Globus pallidus (tissue), 1 donor: Measurements from ENCODE around the gene CCDC17.
"Not testable (repeated sequence)": the region's sequence is repeated elsewhere in the genome, so short reads cannot be mapped to it uniquely, and the experiment has no call there.

Source experiments
- DNase-seq: peaks from one replicate; pipeline ENCODE4 v3.0.0-alpha.2; 2015; ENCODE audit warnings: low spot score

The CCDC17 gene

DNA sequence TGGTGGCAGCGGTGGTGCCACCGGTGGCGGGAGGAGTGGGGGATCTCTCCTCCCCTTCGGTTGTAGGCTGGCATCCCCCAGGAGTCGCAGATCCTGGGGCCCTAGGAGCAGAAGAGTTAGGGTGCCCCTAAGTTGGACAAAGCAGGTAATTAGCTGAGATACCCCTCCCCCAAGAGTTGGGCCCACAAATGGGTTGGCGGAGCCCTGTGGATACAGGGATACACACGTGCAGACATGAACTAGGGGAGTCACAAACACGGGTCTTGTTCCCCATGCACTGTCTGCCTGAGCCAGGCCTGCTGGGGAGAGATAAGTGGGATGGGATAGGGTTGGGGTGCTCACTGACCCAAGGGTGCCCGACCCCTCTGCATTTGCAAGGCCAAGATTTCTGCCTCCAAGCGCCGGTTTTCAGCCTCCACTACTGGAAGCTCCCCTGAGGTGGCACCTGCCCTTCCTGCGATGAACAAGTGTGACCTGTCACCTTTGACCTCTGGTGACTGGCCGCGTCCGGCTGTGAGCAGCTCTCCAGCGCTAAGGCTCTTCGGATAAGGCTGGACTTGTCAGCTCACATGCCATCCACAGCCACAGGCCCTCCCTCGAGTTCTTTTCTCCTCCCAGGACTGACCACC is 1.8 kb downstream of the CCDC17 start:
- no peak for DNase-seq

GRCh38 chr1:45621501-45621836 is 2.4 kb downstream of the CCDC17 start:
- no peak for DNase-seq

DNA sequence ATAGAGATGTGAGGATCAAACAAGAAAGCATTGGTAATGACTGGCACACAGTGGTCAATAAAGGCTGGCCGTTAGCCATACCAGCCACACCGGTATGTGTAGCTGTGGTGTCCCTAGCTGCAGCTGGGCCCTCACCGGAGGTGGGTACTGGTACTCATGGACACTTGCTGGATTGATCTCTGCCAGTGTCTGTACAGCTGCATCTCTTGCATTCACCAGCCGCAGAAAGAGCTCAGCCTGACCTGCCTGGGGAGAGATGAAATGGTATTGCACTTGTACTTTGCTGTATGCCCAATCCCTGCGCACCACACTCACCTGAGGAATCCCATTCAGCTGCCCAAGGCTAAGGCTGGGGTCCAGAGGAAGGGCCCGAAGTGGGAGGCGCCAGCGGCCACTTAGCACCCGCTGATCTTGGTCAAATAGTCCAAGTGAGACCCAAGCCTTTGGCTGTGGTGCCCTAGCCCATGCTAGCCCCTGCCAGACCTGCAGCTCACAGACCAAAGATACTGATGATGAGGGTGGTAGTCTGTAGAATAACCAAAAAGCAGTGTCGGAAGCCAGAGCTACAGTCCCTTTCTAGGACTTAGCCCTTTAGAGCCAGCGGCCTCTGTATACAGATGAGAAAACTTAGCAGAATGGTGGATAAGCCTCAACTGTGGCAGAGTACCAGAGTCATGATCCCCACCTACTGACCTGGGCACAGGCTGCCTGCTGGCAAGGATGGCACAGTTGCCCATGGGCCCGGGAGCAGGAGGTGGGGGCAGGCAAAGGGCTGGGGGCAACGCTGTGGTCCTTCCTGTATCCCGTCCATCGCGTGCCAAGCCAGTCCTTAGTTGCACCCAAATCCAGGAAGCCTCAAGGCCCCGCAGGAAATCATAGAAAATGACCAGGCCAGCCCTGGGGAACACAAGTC is 3.0 kb downstream of the CCDC17 start:
- DNase-seq: no peak

DNA sequence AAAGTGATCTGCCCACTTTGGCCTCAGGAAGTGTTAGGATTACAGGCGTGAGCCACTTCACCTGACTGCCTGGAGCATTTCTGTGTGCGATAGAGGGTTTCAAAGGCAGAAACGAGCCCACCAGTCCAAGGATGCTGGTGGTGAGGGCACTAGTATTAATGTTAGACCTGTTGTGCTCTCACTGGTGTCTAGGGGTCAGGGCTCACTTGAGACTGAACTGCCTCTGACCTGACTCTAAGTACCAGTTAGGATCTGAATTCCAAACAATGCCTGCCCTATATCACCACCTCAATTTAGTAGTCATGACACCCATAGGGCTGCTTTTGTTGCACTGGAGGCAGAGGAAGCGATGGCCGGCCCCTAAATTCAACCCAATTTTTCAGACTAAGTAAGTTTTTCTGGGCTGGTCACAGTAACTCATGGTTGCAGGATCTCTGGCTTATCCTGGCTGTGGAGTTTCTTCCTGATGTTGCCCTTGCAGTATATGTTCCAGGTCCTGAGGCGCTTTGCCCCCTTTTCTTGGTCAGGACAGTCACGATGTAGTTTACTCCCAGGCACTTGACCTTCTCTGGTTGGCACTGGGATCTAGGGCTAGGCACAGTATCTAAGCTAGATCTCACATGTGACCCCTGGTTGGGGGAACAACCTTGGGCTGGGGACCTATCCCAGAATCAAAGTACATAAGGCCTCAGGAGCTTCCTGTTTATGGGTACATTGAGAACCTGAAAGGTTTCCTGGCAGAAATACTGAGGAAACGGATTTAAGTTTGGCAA is 4.5 kb downstream of the CCDC17 start:
- no peak for DNase-seq

- DNase-seq: no peak
Measured at GRCh38 chr1:45617618-45618017, 6.2 kb downstream of the CCDC17 start.

DNA sequence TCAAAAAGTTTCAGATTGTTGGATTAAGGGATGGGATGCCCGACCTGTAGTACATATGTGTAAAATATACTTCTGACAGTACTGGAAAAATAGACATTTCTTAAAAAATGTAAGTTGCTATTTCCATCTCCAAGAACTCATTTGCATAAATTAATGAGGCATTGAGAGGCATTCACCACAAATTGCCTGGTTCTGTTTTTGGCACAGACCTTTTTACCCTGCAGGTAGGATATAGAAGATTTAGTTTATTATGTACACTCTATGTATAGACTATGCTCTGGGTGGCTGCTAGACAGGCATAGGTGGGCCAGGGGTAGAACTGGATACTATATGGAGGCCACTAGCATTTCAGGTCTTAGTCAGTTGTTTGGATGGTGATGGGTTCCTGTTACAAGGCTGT is 8.0 kb downstream of the CCDC17 start:
- no peak for DNase-seq

- no peak for DNase-seq
Measured at GRCh38 chr1:45612941-45613579, 10.8 kb downstream of the CCDC17 start.

DNA sequence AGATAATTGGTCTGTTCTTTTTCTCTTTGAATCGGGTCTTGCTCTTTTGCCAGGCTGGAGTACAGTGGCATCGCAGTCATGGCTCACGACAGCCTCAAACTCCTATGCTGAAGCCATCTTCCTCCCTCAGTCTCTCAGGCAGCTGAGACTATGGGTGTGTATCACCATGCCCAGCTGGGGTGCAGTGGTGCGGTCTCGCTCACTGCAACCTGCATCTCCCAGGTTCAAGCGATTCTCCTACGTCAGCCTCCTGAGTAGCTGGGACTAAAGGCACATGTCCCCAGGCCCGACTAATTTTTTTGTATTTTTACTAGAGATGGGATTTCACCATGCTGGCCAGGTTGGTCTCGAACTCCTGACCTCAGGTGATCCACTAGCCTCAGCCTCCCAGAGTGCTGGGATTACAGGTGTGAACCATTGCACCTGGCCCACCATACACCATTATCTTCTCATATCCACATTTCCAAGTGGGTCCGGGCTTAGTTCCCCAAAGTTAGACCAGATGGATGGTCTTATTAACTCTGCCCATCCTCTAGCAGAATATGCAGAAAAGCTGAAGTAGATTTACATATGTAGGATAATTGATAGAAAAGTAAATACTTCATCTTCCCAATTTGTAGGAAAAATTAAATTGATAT is 13.1 kb downstream of the CCDC17 start:
- no peak for DNase-seq

DNA sequence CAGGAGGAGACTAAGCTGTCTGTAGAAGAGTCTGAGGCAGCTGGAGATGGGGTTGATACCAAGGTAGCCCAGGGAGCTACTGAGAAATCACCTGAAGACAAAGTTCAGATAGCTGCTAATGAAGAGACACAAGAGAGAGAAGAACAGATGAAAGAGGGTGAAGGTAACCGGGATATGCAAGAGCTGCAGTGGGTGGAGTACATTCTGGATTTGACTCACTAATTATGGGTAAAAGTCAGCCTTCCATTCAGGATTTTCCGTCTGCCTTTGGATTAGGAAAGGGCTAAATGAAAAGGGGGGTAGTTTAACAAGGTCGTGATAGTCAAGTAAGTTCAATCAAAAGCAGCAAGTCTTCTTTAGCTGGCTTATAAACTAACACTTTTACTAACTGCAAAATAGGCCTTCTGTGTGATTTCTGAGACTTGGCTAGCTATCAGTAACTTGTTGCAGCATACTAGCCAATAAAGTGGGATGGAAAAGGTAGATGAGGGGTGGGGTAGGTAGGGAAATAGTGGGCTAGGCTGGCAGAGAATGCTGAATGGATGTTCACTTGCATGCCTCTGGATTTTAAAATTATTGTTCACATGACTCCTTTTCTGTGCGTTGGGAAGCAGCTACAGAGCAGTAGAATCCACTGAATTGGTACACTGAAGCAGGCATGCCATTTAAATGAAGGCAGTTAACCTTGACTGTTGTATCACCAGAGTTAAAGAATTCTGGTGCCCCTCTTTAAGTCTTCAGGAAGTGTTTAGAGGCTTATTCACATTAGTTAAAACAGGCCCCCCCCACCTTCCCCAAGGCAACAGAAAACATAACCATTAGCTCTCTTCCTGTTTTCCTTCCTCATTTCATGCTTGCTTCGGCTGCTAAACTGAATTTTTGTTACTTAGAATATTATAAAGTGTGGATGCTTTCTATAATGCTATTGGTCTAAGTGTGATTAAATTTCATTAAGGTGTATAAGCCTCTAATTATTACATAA is 15.4 kb downstream of the CCDC17 start:
- no peak for DNase-seq

GRCh38 chr1:45607404-45608074 is 16.3 kb downstream of the CCDC17 start:
- DNase-seq: no peak

- DNase-seq: no peak
Measured at GRCh38 chr1:45604239-45604638, 19.6 kb downstream of the CCDC17 start.

- DNase-seq: not testable (repeated sequence)
Measured at GRCh38 chr1:45596765-45597164, 27.1 kb downstream of the CCDC17 start.

DNA sequence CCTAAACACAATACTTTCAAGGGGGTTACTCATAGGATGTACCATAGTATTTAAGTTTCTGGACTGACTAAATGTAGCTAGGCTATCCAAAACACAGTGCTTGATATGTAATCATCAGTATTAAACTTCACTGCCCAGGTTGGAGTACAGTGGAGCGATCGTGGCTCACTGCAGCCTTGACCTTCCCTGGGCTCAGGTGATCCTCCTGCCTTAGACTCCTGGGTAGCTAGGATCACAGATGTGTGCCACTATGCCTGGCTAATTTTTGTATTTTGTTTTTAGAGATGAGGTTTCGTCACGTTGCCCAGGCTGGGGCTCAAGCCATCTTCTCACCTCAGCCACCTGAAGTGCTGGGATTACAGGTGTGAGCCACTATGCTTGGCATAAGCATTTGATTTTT is 29.4 kb downstream of the CCDC17 start:
- DNase-seq: no peak

- DNase-seq: no peak
Measured at GRCh38 chr1:45589861-45590260, 34.0 kb downstream of the CCDC17 start.

- DNase-seq: no peak
Measured at GRCh38 chr1:45586769-45587168, 37.1 kb downstream of the CCDC17 start.

DNA sequence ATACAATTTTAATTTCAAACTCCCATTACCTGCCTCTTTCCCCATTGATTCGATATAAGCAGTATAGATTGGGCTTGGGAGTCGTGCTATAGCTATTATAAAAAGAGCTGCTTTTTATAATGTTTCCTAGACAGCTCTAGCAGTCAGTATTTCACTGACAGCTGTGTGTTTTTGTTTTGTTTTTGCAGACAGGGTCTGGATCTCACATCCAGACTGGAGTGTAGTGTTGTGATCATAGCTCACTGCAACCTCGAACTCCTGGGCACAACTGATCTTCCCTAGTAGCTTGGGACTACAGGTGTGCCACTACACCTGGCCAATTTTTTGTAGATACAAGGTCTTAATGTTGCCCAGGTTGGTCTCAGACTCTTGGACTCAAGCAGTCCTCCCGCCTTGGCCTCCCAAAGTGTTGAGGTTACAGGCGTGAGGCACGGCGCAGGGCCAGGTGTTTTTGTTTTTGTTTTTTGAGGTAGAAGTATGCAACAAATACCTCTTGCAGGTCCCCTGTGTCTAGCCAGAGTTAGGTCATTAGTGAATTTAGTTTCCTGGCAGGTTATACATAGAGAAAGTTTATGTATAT is 38.3 kb downstream of the CCDC17 start:
- no peak for DNase-seq

- no peak for DNase-seq
Measured at GRCh38 chr1:45585110-45585426, 38.8 kb downstream of the CCDC17 start.

GRCh38 chr1:45584351-45585109 is 39.3 kb downstream of the CCDC17 start:
- peak; percentile 89 for DNase-seq
